NB4 (cell line): ENCODE data around the gene IQGAP2.

ENCODE experiments used
- MYC ChIP-seq: IDR thresholded peaks from 2 replicates; pipeline ENCODE4 v1.6.1; 2011; ENCODE audit warnings: low read depth, low read length
- POLR2A ChIP-seq: IDR thresholded peaks from 2 replicates; pipeline ENCODE4 v1.6.1; 2011; ENCODE audit warnings: mild to moderate bottlenecking; ENCODE audit not compliant: insufficient read length; ENCODE audit errors: extremely low read depth
- TF ChIP-seq, protein P1 (sequence below): IDR thresholded peaks from one replicate; pipeline ENCODE4 v1.5.1; 2012; ENCODE audit warnings: low read depth, low read length
- TF ChIP-seq, protein P2 (sequence below): IDR thresholded peaks from 2 replicates; pipeline ENCODE4 v1.6.1; 2011; ENCODE audit warnings: low read depth, low read length

DNA sequence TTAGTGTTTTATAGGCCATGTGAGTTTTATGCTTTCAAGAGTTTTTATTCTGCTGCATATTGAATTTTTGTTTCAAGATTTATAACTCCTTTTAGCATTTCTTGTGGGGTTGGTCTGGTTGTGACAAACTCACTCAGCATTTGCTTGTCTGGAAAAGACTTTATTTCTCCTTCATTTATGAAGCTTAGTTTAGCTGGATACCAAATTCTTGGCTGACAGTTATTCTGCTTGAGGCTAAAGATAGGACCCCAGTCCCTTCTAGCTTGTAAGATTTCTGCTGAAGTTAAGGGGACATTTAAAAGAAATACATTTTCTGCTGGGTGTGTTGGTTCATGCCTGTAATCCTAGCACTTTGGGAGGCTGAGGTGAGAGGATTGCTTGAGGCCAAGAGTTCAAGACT lies 36.8 kb downstream of the IQGAP2 start:
- TF ChIP-seq, protein P1, sequence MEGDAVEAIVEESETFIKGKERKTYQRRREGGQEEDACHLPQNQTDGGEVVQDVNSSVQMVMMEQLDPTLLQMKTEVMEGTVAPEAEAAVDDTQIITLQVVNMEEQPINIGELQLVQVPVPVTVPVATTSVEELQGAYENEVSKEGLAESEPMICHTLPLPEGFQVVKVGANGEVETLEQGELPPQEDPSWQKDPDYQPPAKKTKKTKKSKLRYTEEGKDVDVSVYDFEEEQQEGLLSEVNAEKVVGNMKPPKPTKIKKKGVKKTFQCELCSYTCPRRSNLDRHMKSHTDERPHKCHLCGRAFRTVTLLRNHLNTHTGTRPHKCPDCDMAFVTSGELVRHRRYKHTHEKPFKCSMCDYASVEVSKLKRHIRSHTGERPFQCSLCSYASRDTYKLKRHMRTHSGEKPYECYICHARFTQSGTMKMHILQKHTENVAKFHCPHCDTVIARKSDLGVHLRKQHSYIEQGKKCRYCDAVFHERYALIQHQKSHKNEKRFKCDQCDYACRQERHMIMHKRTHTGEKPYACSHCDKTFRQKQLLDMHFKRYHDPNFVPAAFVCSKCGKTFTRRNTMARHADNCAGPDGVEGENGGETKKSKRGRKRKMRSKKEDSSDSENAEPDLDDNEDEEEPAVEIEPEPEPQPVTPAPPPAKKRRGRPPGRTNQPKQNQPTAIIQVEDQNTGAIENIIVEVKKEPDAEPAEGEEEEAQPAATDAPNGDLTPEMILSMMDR = no peak
- TF ChIP-seq POLR2A = no peak
- TF ChIP-seq, protein P2, sequence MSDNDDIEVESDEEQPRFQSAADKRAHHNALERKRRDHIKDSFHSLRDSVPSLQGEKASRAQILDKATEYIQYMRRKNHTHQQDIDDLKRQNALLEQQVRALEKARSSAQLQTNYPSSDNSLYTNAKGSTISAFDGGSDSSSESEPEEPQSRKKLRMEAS = no peak
- TF ChIP-seq MYC = no peak
